ENCODE results near the gene NARS2.
A peak's percentile ranks its signal among the peaks of the same experiment; 100 is the strongest.
"Not testable (repeated sequence)": the region's sequence is repeated elsewhere in the genome, so short reads cannot be mapped to it uniquely, and the experiment has no call there.

NARS2 gene, protein sequence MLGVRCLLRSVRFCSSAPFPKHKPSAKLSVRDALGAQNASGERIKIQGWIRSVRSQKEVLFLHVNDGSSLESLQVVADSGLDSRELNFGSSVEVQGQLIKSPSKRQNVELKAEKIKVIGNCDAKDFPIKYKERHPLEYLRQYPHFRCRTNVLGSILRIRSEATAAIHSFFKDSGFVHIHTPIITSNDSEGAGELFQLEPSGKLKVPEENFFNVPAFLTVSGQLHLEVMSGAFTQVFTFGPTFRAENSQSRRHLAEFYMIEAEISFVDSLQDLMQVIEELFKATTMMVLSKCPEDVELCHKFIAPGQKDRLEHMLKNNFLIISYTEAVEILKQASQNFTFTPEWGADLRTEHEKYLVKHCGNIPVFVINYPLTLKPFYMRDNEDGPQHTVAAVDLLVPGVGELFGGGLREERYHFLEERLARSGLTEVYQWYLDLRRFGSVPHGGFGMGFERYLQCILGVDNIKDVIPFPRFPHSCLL

DNA sequence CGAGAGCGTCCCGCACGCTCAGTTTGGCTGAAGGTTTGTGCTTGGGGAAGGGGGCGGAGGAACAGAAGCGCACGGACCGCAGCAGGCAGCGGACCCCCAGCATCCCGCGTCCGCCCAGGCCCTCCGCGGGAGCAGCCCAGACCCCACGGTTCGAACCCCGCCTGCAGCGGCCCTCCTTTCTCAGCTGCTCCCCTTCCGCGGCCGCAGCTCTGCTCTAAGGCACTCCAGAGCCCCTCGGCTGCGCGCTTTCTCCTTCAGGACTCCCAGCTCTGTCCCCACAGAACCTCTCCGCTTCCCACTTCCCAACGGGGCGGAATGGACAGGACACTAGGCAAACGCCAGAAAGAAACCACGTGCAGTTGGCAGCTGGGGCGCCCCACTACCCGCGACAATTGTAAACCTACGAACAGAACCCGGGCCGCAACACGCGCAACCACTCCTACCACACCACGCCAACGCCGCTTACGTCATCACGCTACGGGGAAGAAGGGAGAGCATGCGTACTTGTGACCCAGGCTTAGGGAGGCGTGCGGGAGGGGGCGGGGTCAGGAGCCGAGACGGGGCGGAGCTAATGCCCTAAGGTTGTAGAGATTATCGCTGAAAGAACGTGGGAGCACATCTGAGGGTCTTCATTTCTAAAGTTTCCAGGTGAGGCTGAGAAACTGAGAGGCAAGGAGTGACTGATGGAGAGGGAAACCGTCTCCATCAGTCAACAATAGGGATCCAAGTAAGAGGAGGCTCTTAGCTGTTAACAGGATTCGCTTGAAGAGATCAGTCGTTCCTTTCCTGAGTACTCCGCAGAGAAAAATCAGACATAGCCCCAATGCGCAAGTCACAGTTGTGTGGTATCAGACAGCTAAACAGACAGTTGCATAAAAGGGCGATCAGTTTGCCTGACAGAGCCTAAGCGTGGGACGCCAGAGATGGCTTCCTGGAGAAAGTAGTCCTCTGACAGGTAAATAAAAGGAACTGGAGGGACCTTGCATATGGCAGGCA lies at the start of gene NARS2:
TSS of gene NARS2 (minus strand) at position 479 of the 996 bp plus-strand sequence. CDS start at position 103, 376 bp downstream.
- DNase-seq (ENCODE audit: low read depth) = peak; percentile 97

DNA sequence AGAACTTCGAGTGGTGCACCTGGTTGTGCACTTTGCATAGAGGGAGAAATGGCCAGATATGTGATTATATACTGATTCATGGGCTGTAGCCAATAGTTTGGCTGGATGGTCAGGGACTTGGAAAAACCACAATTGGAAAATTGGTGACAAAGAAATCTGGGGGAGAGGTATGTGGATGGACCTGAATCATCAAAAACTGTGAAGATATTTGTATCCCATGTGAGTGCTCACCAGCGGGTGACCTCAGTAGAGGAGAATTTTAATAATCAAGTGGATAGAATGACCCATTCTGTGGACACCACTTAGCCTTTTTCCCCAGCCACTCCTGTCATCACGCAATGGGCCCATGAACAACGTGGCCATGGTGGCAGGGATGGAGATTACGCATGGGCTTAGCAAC lies 48.0 kb upstream of the NARS2 start:
- DNase-seq (ENCODE audit: low read depth) = no peak

- DNase-seq (ENCODE audit: low read depth) = no peak
Observed at GRCh38 chr11:78620159-78620558, 45.5 kb upstream of the NARS2 start.

- DNase-seq (ENCODE audit: low read depth) = no peak
Observed at GRCh38 chr11:78615724-78616123, 41.1 kb upstream of the NARS2 start.

DNA sequence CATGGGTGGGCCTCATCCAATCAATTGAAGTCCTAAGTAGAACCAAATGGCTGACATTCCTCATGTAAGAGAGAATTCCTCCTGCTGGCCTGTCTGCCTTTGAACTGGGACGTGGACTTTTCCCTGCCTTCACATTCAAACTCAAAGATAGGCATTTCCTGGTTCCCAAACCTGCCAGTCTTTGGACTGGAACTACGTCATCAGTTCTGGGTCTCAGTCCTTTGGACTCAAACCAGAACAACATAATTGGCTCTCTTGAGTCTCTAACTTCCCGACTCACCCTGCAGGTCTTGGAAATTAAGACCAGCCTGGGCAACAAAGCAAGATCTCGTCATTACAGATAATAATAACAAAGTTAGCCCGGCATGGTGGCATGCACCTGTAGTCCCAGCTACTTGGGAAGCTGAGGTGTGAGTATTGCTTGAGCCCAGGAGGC lies 38.7 kb upstream of the NARS2 start:
- DNase-seq (ENCODE audit: low read depth) = no peak

GRCh38 chr11:78612721-78613377 lies 38.2 kb upstream of the NARS2 start:
- no peak for DNase-seq (ENCODE audit: low read depth)

- not testable (repeated sequence) for DNase-seq (ENCODE audit: low read depth)
Observed at GRCh38 chr11:78609321-78609720, 34.7 kb upstream of the NARS2 start.

- DNase-seq (ENCODE audit: low read depth) = no peak
Observed at GRCh38 chr11:78607696-78608095, 33.0 kb upstream of the NARS2 start.

DNA sequence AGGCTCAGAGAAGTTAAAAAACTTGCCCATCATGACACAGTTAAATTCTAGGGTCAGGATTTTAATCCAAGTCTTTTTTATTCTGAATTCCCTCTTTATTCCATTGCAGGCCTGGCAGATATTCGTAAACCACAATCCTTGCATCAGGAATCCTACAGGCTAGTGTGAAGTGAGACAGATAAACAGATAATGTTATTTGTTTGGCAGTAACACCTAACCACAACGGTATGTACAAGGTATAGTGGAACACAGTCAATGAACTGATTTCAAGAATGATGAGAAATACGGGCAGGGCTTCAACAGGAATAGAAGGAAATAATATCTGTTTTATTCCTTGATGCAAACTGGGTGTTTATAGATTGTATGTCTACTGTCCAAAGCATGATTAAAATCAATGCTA lies 32.0 kb upstream of the NARS2 start:
- DNase-seq (ENCODE audit: low read depth) = no peak

DNA sequence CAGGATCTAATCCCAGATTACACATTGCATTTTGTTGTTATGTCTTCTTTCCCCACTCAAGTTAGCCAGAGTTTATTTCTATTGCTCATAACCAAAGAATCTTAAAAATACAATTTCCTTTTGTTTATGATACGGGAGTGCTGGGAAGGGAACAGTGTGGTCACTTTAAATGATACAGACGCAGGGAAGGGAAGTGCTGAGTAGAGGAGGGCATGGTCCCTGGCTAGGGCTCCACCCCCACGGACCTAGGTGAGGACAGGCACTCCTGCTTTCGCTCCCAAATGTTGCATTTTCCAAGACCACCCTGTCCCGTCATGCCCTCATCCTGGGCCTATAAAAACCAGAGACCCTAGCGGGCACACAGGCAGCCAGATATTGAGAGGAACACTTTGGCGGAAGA lies 30.6 kb upstream of the NARS2 start:
- DNase-seq (ENCODE audit: low read depth) = no peak

- DNase-seq (ENCODE audit: low read depth) = no peak
Observed at GRCh38 chr11:78603792-78604191, 29.1 kb upstream of the NARS2 start.

- DNase-seq (ENCODE audit: low read depth) = not testable (repeated sequence)
Observed at GRCh38 chr11:78602771-78603170, 28.1 kb upstream of the NARS2 start.

DNA sequence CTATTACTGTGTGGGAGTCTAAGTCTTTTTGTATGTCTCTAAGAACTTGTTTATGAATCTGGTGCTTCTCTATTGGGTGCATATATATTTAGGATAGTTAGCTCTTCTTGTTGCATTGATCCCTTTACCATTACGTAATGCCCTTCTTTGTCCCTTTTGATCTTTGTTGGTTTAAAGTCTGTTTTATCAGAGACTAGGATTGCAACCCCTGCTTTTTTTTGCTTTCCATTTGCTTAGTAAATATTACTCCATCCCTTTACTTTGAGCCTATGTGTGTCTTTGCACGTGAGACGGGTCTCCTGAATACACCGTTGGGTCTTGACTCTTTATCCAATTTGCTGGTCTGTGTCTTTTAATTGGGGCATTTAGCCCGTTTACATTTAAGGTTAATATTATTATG lies 26.4 kb upstream of the NARS2 start:
- DNase-seq (ENCODE audit: low read depth) = not testable (repeated sequence)

DNA sequence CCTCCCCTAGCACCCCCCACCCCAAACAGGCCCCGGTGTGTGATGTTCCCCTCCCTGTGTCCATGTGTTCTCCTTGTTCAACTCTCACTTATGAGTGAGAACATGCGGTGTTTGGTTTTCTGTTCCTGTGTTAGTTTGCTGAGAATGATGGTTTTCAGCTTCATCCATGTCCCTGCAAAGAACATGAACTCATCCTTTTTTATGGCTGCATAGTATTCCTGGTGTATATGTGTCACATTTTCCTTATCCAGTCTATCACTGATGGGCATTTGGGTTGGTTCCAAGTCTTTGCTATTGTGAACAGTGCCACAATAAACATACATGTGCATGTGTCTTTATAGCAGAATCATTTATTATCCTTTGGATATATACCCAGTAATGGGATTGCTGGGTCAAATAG lies 22.9 kb upstream of the NARS2 start:
- DNase-seq (ENCODE audit: low read depth) = not testable (repeated sequence)

- no peak for DNase-seq (ENCODE audit: low read depth)
Observed at GRCh38 chr11:78595436-78596130, 20.9 kb upstream of the NARS2 start.

DNA sequence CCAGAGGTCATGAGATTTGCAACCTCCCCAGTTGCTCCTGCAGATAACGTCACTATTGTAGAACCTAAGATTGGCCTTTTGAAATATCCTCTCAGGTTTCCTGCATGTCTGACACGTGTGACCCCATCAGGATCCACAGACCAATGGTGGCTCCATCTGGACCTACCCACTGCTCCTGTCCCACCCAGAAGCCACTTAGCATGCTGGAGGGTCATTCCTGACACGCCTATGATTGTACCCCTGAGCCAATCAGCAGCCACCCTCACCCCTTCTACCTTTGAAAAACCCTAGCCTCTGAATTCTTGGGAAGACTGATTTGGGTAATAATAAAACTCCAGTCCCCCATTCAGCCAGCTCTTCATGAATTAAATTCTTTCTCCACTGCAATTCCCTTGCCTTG lies 20.1 kb upstream of the NARS2 start:
- DNase-seq (ENCODE audit: low read depth) = no peak

DNA sequence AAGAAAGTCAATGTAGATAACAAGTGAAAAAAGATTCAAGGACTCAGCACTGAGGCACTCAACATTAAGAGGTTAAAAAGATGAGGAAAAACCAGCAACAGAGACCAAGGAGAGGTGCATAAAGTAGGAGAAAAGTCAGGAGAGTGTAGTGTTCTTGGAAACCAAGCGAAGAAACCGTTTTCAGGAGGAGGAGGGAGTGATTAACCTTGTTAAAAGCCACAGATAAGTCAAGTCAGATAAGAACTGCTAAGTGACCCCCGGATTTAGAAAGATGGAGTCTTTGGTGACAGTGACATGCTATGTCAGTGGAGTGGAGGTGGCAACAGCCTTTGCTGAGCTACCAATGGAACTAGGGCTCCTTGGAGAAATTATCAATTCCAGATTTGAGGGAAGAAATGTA lies 13.9 kb upstream of the NARS2 start:
- DNase-seq (ENCODE audit: low read depth) = no peak

- DNase-seq (ENCODE audit: low read depth) = no peak
Observed at GRCh38 chr11:78587446-78587845, 12.8 kb upstream of the NARS2 start.

- no peak for DNase-seq (ENCODE audit: low read depth)
Observed at GRCh38 chr11:78586452-78587046, 11.9 kb upstream of the NARS2 start.

DNA sequence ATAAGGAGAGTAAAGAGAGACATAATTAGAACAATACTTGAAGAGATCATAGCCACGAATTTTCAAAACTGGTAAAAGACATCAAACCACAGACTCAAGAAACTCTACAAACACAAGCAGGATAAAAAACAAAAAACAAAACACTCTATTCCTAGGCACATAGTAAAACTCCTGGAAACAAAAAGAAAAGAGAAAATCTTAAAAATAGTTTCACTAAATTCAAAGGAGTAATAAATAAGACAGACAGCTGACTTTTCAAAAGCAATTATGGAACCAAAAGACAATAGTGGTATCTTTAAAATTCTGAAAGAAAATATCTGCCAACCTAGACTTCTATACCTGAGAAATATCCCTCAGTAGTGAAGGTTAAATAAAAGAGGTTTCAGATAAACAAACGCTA lies 9.2 kb upstream of the NARS2 start:
- DNase-seq (ENCODE audit: low read depth) = no peak

- no peak for DNase-seq (ENCODE audit: low read depth)
Observed at GRCh38 chr11:78577495-78577894, 2.8 kb upstream of the NARS2 start.

All from stimulated activated CD8-positive, alpha-beta memory T cell treated with anti-CD3 and anti-CD28 coated beads, Interleukin-4, amount 100 ng/mL, for 24 hours (primary cell).